LHCN-M2 (cell line): ENCODE measurements around the gene OTUB1. TPM values are rescaled to one million over a fixed set of nuclear protein-coding genes. Genes with fewer than 3 reads are reported as not detected.
"Not testable (repeated sequence)": the region's sequence is repeated elsewhere in the genome, so short reads cannot be mapped to it uniquely, and the experiment has no call there.

Experiments
- DNase-seq: peaks from one replicate; pipeline ENCODE4 v3.0.0-alpha.2; 2012; ENCODE audit warnings: low read depth
- polyA plus RNA-seq: library from polyadenylated mRNA; unstranded; fragments of >200 nt; gene quantifications from one replicate; pipeline ENCODE4 v1.2.1, GENCODE V29; 2012; ENCODE audit warnings: missing spikeins
- total RNA-seq: library from RNA; depleted of rRNA; stranded (reverse); fragments of >200 nt; gene quantifications from 2 replicates; pipeline ENCODE4 v1.2.3, GENCODE V29; 2014; rRNA removed

The OTUB1 gene
- total RNA-seq: 47.8 and 62.5 TPM in 2 replicates
- polyA plus RNA-seq: 93.3 TPM

GRCh38 chr11:63986156-63986931 lies at the start of gene OTUB1:
Gene OTUB1, plus strand, starts transcription at chr11:63986438. Its CDS starts 19 bp downstream, at chr11:63986457.
- DNase-seq: peak; percentile 84

GRCh38 chr11:63937713-63938478 lies 48.3 kb upstream of the OTUB1 start:
- DNase-seq: no peak

GRCh38 chr11:63938479-63939396 lies 47.5 kb upstream of the OTUB1 start, which contains the start of gene NAA40:
Gene NAA40, plus strand, starts transcription at chr11:63939002. Its CDS starts 95 bp downstream, at chr11:63939097.
- peak; percentile 94 for DNase-seq

GRCh38 chr11:63939397-63939891 lies 46.8 kb upstream of the OTUB1 start:
- no peak for DNase-seq

- DNase-seq: no peak
Observed at GRCh38 chr11:63940786-63941185, 45.5 kb upstream of the OTUB1 start.

GRCh38 chr11:63941901-63942300 lies 44.3 kb upstream of the OTUB1 start:
- no peak for DNase-seq

- no peak for DNase-seq
Observed at GRCh38 chr11:63942803-63943202, 43.4 kb upstream of the OTUB1 start.

GRCh38 chr11:63944987-63945386 lies 41.3 kb upstream of the OTUB1 start:
- DNase-seq: peak; percentile 39

GRCh38 chr11:63945477-63946163 lies 40.6 kb upstream of the OTUB1 start:
- peak; percentile 62 for DNase-seq

GRCh38 chr11:63951779-63952536 lies 34.3 kb upstream of the OTUB1 start:
- no peak for DNase-seq

- DNase-seq: no peak
Observed at GRCh38 chr11:63952570-63952969, 33.7 kb upstream of the OTUB1 start.

GRCh38 chr11:63958008-63958407 lies 28.2 kb upstream of the OTUB1 start:
- no peak for DNase-seq

GRCh38 chr11:63961608-63962412 lies 24.4 kb upstream of the OTUB1 start:
- peak; percentile 97 for DNase-seq

- not testable (repeated sequence) for DNase-seq
Observed at GRCh38 chr11:63963895-63964294, 22.3 kb upstream of the OTUB1 start.

GRCh38 chr11:63966444-63966843 lies 19.8 kb upstream of the OTUB1 start:
- no peak for DNase-seq

GRCh38 chr11:63969461-63969860 lies 16.8 kb upstream of the OTUB1 start:
- DNase-seq: no peak

- no peak for DNase-seq
Observed at GRCh38 chr11:63970902-63971301, 15.3 kb upstream of the OTUB1 start.

GRCh38 chr11:63973912-63974258 lies 12.4 kb upstream of the OTUB1 start:
- not testable (repeated sequence) for DNase-seq
